Frontal cortex (tissue), 4 donors: ENCODE data around the gene WLS. TPM values are rescaled to one million over a fixed set of nuclear protein-coding genes. Genes with fewer than 3 reads are reported as not detected.
A peak's percentile ranks its signal among the peaks of the same experiment; 100 is the strongest.
"Not testable (repeated sequence)": the region's sequence is repeated elsewhere in the genome, so short reads cannot be mapped to it uniquely, and the experiment has no call there.

Experiments
- DNase-seq, 2 donors: peaks; one replicate each; pipeline ENCODE4 v3.0.0; 2012; ENCODE audit warnings: low spot score in 2 of 2
- FAIRE-seq: peaks from 2 replicates; lab custom pipeline; 2012; peaks lifted over from hg19 to GRCh38; lab: Jason Lieb, UNC
- total RNA-seq: library from RNA; depleted of rRNA; stranded (reverse); fragments of >200 nt; gene quantifications from one replicate; pipeline ENCODE4 v1.2.3, GENCODE V29; 2014
- donor health status: control.
- donor health status: control.
- donor health status: control.

WLS gene
- total RNA-seq = 28.1 TPM

- peak; percentile 68 for DNase-seq
- FAIRE-seq = no peak
Observed at GRCh38 chr1:68232289-68233148, at the start of gene WLS. Gene WLS, minus strand, starts transcription at chr1:68232523. Its CDS starts 224 bp downstream, at chr1:68232299.

DNA sequence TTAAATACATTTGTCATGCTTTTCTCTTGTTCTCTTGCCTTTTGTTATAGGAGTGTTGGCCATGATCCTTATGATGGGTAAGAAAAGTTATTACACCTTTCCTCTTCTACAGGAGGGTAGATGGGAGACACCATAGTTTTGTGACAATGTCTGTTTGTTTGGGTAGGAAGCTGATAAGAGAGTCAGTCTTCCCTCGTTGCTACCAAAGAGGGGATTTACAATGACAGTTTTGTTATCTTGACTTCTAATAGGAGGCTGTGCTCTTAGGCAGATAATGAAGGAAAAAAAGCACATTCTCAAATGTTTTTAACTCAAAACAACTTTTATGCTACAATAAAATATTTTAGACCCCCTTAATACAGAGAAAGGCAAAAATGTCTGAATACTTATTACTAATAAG, 48.0 kb upstream of the WLS start:
- DNase-seq (no peak), FAIRE-seq (no peak)

DNA sequence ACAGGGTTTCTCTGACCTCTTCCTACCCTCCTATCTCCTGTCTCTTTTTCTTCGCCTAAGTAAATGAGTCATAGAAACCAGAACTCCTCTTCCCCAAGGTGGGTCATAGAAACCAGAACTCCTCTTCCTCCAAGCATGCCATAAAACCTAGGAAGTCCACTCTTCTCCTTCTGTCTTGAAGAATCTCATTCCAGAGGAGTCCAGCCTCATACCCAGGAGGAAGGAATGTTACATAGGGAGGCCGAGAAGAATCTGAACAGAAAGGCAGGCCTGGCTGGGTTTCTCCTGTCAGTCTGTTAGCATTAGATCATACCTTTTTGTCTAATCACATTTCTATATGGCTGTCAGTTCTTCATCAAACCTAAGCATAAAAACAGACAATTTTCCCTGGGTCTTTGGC, 47.5 kb upstream of the WLS start:
- DNase-seq (no peak), FAIRE-seq (no peak)

GRCh38 chr1:68278221-68278620, 45.9 kb upstream of the WLS start:
- no peak for DNase-seq
- FAIRE-seq = no peak

- FAIRE-seq = no peak
- no peak for DNase-seq
Observed at GRCh38 chr1:68276448-68276847, 44.1 kb upstream of the WLS start.

GRCh38 chr1:68273530-68273929, 41.2 kb upstream of the WLS start:
- DNase-seq (no peak), FAIRE-seq (no peak)

DNA sequence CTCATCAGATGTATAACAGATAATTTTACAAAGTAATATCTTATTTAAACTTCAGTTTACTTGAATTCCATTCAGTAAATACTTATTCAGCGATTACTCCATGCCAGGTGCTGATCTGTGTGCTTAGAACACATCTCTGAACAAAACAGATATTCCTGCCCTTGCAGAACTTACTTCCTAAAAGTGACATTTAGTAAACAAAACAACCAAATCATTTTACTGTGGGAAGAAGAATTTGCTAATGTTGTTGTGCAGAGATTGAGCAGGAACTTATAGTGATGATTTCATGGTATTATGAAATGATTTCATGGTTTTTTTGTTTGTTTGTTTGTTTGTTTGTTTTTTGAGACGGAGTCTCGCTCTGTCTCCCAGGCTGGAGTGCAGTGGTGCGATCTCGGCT, 39.3 kb upstream of the WLS start:
- FAIRE-seq = no peak
- no peak for DNase-seq

- no peak for FAIRE-seq
Observed at GRCh38 chr1:68270951-68271350, 38.6 kb upstream of the WLS start.

DNA sequence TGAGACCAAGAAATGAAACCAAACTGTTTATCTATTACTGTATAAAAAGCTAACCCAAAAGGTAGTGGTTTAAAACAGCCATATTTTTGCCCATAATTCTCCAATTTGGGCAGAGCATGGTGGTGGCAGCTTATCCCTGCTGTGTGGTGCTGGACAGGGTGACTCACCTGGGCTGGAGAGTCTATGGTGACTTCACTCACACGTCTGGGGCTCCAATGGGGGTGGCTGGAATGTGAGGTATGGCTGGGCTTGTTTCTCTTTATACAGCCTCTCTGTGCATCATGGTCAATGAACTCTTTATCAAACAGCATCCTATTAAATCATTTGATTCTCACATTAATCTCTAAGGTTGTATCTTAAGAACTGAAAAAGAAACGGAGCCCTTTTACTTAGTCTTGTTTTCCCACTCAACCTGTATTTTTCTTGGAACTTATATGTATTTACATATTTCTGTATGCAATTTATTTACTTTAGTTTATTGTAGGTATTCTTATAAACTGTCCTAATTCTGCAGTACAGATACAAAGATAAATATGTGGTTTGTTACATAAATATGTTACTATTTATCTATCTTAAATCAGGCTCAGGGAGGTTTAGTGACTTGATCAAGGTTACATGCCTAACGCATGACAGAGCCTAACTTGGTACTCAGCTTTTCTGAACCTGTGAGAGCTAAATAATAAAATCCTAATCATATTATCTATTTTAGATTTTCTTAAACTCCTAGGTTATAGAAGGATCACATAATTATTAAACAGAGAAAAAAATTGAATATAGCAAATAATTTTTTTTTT, 37.5 kb upstream of the WLS start:
- FAIRE-seq = no peak

More at GRCh38 chr1:68270951-68271350, 38.6 kb upstream of the WLS start:
- no peak for DNase-seq

DNA sequence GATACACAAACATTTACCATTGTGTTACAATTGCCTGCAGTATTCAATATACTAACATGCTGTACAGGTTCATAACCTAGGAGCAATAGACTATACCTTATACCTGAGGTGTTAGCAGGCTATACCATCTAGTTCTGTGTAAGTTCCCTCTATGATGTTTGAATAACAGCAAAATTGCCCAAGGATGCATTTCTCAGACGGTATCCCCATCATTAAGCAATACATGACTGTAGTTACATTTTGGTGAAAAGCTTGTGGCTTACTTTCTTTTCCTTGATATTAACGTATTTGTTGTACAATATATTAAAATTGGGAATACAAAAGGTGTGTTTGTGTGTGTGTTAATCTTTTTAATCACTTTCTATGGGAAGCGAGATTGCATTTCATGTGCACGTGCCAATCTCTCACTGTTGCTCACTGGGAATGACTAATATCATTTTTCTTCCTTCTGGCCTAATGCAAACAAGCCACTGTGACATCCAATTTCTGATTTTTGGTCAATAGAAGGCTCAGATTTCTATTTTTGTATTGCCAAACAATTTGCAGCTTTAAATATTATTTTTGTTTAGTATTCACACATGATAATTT, 36.7 kb upstream of the WLS start:
- DNase-seq (no peak), FAIRE-seq (no peak)

More for the DNA sequence above, 37.5 kb upstream of the WLS start:
- no peak for DNase-seq

GRCh38 chr1:68256824-68257223, 24.5 kb upstream of the WLS start:
- not testable (repeated sequence) for FAIRE-seq, DNase-seq

DNA sequence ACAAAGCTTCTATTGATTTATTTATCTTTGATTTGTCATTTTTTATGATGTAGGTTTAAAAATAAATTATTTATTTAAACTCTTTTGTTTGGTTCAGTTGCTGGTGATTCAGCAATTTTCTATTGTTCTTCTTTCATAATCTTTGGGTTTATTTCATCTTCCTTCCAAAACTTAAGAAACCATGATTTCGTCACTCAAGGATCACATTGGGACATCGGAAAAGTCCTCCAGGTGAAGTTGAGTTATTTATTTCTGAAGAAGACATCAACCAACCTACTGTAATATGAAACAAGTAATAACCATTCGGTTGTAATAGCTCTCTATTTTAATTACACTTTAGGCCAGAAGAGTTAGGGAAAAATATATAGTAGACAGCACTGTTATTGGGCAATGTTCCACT, 23.0 kb upstream of the WLS start:
- FAIRE-seq = no peak
- DNase-seq = no peak

- FAIRE-seq (no peak), DNase-seq (no peak)
Observed at GRCh38 chr1:68254667-68255226, 22.4 kb upstream of the WLS start.

- no peak for DNase-seq
Observed at GRCh38 chr1:68237040-68237439, 4.7 kb upstream of the WLS start.

GRCh38 chr1:68234094-68234493, 1.8 kb upstream of the WLS start:
- FAIRE-seq (no peak), DNase-seq (no peak)

More at GRCh38 chr1:68237040-68237439, 4.7 kb upstream of the WLS start:
- no peak for FAIRE-seq

DNA sequence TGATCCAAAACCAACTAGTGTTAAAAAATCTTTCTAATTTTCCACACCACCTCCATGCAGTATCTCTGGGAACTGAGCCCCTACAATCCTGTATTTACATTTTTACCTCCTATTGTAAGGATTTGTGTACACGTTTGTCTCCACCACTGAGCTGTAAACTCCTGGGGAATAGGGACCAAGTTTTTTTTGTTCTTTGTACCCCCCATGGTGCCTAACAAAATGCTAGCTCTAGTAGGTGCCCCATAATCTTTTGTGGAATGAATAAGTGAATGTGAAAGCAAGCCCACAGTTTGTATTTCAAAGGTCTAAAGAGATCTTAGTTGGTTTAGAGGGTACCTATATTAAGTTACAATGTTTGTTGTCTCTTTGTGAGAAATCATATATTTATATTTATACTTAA, 879 bp upstream of the WLS start:
- no peak for DNase-seq
- FAIRE-seq = no peak

- no peak for FAIRE-seq
Observed at GRCh38 chr1:68231627-68232288, 565 bp downstream of the WLS start.

GRCh38 chr1:68230901-68231626, 1.3 kb downstream of the WLS start:
- FAIRE-seq (no peak), DNase-seq (peak in 1 of 2 donors; percentile 35)

More at GRCh38 chr1:68231627-68232288, 565 bp downstream of the WLS start:
- DNase-seq = peak; percentile 44 to 47

GRCh38 chr1:68230484-68230802, 1.9 kb downstream of the WLS start:
- no peak for DNase-seq
- FAIRE-seq = no peak
